ENCODE results near the gene TTLL7. TPM values are rescaled to one million over a fixed set of nuclear protein-coding genes. Genes with fewer than 3 reads are reported as not detected.

TTLL7 gene
- total and polyA plus RNA-seq, 2 experiments from 2014 or later: 4.1 to 6.7 TPM

GRCh38 chr1:83882906-83883305 lies 116.0 kb downstream of the TTLL7 start:
- Mint-ChIP-seq H3K27me3 (ENCODE audit: insufficient read depth, low read depth, poor library complexity) (no peaks in the 10 kb centered on the region), H3K27ac (no peak overlapping the region), H3K4me1 (no peaks in the 10 kb centered on the region), H3K9me3 (no peaks in the 10 kb centered on the region; the same call in 2 of the 3 replicates), H3K36me3 (ENCODE audit: low read depth) (no peaks in the 10 kb centered on the region), H3K4me3 (no peak overlapping the region)
- Histone ChIP-seq H3K4me1 (ENCODE audit: insufficient read depth) (no peaks in the 10 kb centered on the region), H3K4me2 (no peak overlapping the region), H2AFZ (no peak overlapping the region), H3F3A (replicated peaks; ENCODE audit: low read depth) (no peaks in the 10 kb centered on the region), H3K27me3 (ENCODE audit: insufficient read depth) (no peaks in the 10 kb centered on the region), H3K27ac (ENCODE audit: low read depth) (no peak overlapping the region), H3K9me2 (ENCODE audit: insufficient read depth) (no peaks in the 10 kb centered on the region), H4K20me1 (replicated peaks; ENCODE audit: insufficient read depth) (no peaks in the 10 kb centered on the region), H3K36me3 (ENCODE audit: insufficient read depth) (no peaks in the 10 kb centered on the region), H3K4me3 (no peak overlapping the region), H3K79me2 (replicated peaks; ENCODE audit: insufficient read depth) (no peaks in the 10 kb centered on the region)
- DNase-seq (ENCODE audit: low spot score): peak; percentile 56
- ATAC-seq: peak; percentile 78
- TF ChIP-seq, protein P1, sequence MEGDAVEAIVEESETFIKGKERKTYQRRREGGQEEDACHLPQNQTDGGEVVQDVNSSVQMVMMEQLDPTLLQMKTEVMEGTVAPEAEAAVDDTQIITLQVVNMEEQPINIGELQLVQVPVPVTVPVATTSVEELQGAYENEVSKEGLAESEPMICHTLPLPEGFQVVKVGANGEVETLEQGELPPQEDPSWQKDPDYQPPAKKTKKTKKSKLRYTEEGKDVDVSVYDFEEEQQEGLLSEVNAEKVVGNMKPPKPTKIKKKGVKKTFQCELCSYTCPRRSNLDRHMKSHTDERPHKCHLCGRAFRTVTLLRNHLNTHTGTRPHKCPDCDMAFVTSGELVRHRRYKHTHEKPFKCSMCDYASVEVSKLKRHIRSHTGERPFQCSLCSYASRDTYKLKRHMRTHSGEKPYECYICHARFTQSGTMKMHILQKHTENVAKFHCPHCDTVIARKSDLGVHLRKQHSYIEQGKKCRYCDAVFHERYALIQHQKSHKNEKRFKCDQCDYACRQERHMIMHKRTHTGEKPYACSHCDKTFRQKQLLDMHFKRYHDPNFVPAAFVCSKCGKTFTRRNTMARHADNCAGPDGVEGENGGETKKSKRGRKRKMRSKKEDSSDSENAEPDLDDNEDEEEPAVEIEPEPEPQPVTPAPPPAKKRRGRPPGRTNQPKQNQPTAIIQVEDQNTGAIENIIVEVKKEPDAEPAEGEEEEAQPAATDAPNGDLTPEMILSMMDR (conservative IDR thresholded peaks at IDR 0.05; ENCODE audit: low read depth in 2 of 2): peak; percentile 51 to 56
- TF ChIP-seq CREB1 (CRISPR knock-in tag; IDR thresholded peaks at IDR 0.05; ENCODE audit: low read depth): no peak
- no peak for TF ChIP-seq REST (IDR thresholded peaks at IDR 0.05; ENCODE audit: unreplicated experiment)
- TF ChIP-seq NANOG (IDR thresholded peaks at IDR 0.05; ENCODE audit: borderline replicate concordance): no peak
- TF ChIP-seq ZNF114 (CRISPR knock-in tag; IDR thresholded peaks at IDR 0.05): no peak

DNA sequence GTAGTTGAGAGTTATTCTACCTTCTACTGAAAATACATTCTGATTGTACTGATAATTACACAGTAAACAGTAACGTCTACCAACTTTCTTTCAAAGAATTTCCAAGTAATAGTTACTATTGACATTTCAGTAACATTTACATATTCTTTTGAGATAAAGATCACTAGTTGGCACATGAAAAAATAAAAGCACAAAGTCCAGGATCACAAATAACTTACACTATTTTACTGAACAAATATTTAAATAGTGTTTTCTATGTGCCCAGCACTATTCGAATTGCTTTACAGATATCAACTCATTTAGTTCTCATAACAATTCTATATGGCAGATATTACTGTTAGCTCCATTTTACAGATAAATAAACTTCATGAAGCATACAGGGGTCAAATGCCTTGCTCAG lies 126.4 kb downstream of the TTLL7 start:
- Histone ChIP-seq H3K27ac (ENCODE audit: low read depth) (no peak overlapping the region), H3K4me2 (no peak overlapping the region), H3K4me3 (no peak overlapping the region), H4K20me1 (replicated peaks; ENCODE audit: insufficient read depth) (no peaks in the 10 kb centered on the region), H3K79me2 (replicated peaks; ENCODE audit: insufficient read depth) (no peaks in the 10 kb centered on the region), H3F3A (replicated peaks; ENCODE audit: low read depth) (no peaks in the 10 kb centered on the region), H3K4me1 (ENCODE audit: insufficient read depth) (no peaks in the 10 kb centered on the region), H3K27me3 (ENCODE audit: insufficient read depth) (no peaks in the 10 kb centered on the region), H3K36me3 (ENCODE audit: insufficient read depth) (no peaks in the 10 kb centered on the region), H3K9me2 (ENCODE audit: insufficient read depth) (no peaks in the 10 kb centered on the region), H2AFZ (no peak overlapping the region)
- DNase-seq (ENCODE audit: low spot score) (no peak), ATAC-seq (no peak)
- no peaks in the 10 kb centered on the region for H3K9me3 Mint-ChIP-seq
- no peaks in the 10 kb centered on the region for H3K27me3 Mint-ChIP-seq (ENCODE audit: insufficient read depth, low read depth, poor library complexity)
- no peaks in the 10 kb centered on the region for H3K36me3 Mint-ChIP-seq (ENCODE audit: low read depth)
- H3K4me1 Mint-ChIP-seq: no peaks in the 10 kb centered on the region
- H3K27ac Mint-ChIP-seq: no peak overlapping the region
- H3K4me3 Mint-ChIP-seq: no peak overlapping the region
- TF ChIP-seq, protein P2, sequence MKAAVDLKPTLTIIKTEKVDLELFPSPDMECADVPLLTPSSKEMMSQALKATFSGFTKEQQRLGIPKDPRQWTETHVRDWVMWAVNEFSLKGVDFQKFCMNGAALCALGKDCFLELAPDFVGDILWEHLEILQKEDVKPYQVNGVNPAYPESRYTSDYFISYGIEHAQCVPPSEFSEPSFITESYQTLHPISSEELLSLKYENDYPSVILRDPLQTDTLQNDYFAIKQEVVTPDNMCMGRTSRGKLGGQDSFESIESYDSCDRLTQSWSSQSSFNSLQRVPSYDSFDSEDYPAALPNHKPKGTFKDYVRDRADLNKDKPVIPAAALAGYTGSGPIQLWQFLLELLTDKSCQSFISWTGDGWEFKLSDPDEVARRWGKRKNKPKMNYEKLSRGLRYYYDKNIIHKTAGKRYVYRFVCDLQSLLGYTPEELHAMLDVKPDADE (IDR thresholded peaks at IDR 0.05): no peak
- TF ChIP-seq ZNF462 (CRISPR knock-in tag; IDR thresholded peaks at IDR 0.05): no peak

Measured in GM23338 (cell line).